Heart right ventricle (tissue), 16 donors: ENCODE data around the gene COL15A1. TPM values are rescaled to one million over a fixed set of nuclear protein-coding genes. Genes with fewer than 3 reads are reported as not detected.
A peak's percentile ranks its signal among the peaks of the same experiment; 100 is the strongest.

Experiments
- ATAC-seq, 8 donors: fragments of 200-7000 bp; cut with Tn5 transposase; one replicate each; pipeline ENCODE4 v1.9.1; 2020; ENCODE audit warnings: mild to moderate bottlenecking in 8 of 8, moderate library complexity in 8 of 8, moderate number of reproducible peaks in 1 of 8
- DNase-seq, 2 donors: peaks; one replicate each; pipeline ENCODE4 v3.0.0-alpha.2; 2020
- H3K27ac ChIP-seq, 10 donors: fragments of 200-600 bp; sonication (generic) in 2 of 10; one replicate each; pipeline versions ENCODE4 v1.5.0 to v1.8.0; 2020 to 2022; ENCODE audit warnings: mild to moderate bottlenecking in 3 of 10
- H3K27me3 ChIP-seq, 7 donors: fragments of 200-600 bp; one replicate each; pipeline ENCODE4 v1.8.0; 2021 to 2022; ENCODE audit warnings: mild to moderate bottlenecking in 2 of 7
- H3K36me3 ChIP-seq, 9 donors: fragments of 200-600 bp; sonication (generic) in 1 of 9; one replicate each; pipeline versions ENCODE4 v1.5.0 to v1.8.0; 2020 to 2022; ENCODE audit warnings: mild to moderate bottlenecking in 2 of 9
- H3K4me1 ChIP-seq, 9 donors: fragments of 200-600 bp; sonication (generic) in 1 of 9; one replicate each; pipeline versions ENCODE4 v1.5.0 to v1.8.0; 2020 to 2022; ENCODE audit warnings: mild to moderate bottlenecking in 4 of 9
- H3K4me3 ChIP-seq, 10 donors: fragments of 200-600 bp; sonication (generic) in 2 of 10; one replicate each; pipeline versions ENCODE4 v1.5.0 to v1.8.0; 2020 to 2022; ENCODE audit warnings: mild to moderate bottlenecking in 7 of 10, moderate library complexity in 2 of 10
- H3K9me3 ChIP-seq, 11 donors: fragments of 200-600 bp in 10 of 11; sonication (generic) in 2 of 11; one replicate each; pipeline versions ENCODE4 v1.5.0 to v1.8.0; 2013 to 2022; ENCODE audit warnings: mild to moderate bottlenecking in 2 of 11, control low read depth in 1 of 11, moderate library complexity in 1 of 11
- WGBS, 2 donors: extraction: QIAGEN DNeasy Blood & Tissue Kit; methylation state at CpG; one replicate each; pipeline ENCODE4 v1.1.7; 2013; ENCODE audit warnings: inconsistent platforms in 1 of 2; 5-methylcytosine and 5-hydroxymethylcytosine counted together
- intact Hi-C, 10 donors: fragments of 100-400 bp; cut with DNase I; formaldehyde crosslinking; loops; one replicate each; pipeline versions ENCODE4 v1.11.1 to v1.14.2; 2022
- polyA plus RNA-seq, 2 donors: library from polyadenylated mRNA; stranded (reverse); fragments of 200-250 nt; gene quantifications; one replicate each; pipeline ENCODE4 v1.2.3, GENCODE V29; 2013
- total RNA-seq, 10 donors: library from RNA; stranded (reverse); fragmentation: NEBNext Ultra II Directional in 3 of 10; extraction: Animal tissue kit (Norgen Biotek cat#: 25700) in 3 of 10; gene quantifications; one replicate each; pipeline versions ENCODE4 v1.2.1 to v1.2.4, GENCODE V29; 2021 to 2023
- TF ChIP-seq, protein P1 (sequence below), 9 donors: fragments of 200-600 bp; sonication (generic) in 2 of 9; IDR thresholded peaks; one replicate each; pipeline versions ENCODE4 v1.5.0 to v1.8.0; 2021 to 2022; ENCODE audit warnings: antibody characterized with exemption in 9 of 9, mild to moderate bottlenecking in 5 of 9, moderate library complexity in 1 of 9
- donor health status: Arrhythmogenic right ventricular cardiomyopathy.
- donor health status: ischemic (EF 13 %, LVEDD 7.1; RV severe dilation, severe dysfunction).
- donor health status: healthy with polysubstance abuse.
- donor health status: DM: no; HTN: yes; CAD: no.
- donor health status: DM: no; HTN: no; CAD: no.
- donor health status: ischemic (EF 25% LVEDD 6.9; RV normal size, moderate dysfunction).
- donor health status: ischemic (EF 25% LVEDD 5.7; RV mildly dilated, moderate dysfunction).
- donor health status: healthy.
- donor health status: DM: yes; HTN: yes; CAD: no.
- donor health status: Ischemic cardiomyopathy.
- donor health status: ischemic (EF 35%, LVEDD 5.7; RV mildly dilated, moderate dysfunction).
- donor health status: nonischemic (EF 11% LVEDD 7.7; RV severe dilation, severe dysfunction).
- donor health status: DM: yes; HTN: yes; CAD: no.
- donor health status: PGD.
- donor health status: ischemic (EF 29% LVEDD 5.4; RV normal size, mild dysfunction).
- donor health status: nonischemic (EF 23%, LVEDD 6.1; RV moderate dilation, normal function).

Gene COL15A1
- total and polyA plus RNA-seq, 12 donors: 25.6 to 64.8 (median 51.0) TPM

DNA sequence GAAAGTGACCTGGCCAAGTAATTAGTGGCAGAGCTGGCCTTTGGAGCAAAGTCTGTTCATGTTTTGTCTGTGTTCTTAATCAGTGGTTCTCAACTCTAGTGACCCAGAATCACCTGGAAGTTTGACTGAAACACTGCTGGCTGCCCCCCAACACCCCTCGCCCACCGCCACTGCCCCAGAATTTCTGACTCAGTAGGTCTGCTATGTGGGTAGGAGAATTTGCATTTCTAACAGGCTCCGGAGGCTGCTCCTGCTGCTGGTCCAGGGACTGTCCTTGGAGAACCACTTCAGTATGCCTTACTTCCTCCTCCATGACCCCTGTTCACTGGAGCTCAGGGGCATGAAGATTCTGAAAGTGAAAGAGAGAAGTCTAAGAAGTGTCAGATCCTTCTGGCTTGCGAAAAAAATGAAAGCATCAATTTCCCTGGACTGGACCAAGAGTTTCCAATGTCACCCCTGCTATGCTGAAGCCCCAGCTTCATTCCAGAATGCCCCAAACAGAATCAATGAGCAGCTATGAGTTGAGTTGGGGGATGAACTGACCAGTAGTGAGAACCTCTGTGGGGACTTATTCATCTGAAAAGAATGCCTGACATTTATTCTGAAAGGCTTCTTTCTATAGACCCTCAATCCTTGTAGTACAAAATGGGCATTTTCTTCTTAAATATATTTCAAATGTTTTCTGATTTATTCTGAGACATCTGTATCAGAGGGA, 20.8 kb upstream of the COL15A1 start:
- peaks cover 5 to 33% (median 13%) of the 10 kb centered on the region in 9 donors for H3K4me1 ChIP-seq
- TF ChIP-seq, protein P1, sequence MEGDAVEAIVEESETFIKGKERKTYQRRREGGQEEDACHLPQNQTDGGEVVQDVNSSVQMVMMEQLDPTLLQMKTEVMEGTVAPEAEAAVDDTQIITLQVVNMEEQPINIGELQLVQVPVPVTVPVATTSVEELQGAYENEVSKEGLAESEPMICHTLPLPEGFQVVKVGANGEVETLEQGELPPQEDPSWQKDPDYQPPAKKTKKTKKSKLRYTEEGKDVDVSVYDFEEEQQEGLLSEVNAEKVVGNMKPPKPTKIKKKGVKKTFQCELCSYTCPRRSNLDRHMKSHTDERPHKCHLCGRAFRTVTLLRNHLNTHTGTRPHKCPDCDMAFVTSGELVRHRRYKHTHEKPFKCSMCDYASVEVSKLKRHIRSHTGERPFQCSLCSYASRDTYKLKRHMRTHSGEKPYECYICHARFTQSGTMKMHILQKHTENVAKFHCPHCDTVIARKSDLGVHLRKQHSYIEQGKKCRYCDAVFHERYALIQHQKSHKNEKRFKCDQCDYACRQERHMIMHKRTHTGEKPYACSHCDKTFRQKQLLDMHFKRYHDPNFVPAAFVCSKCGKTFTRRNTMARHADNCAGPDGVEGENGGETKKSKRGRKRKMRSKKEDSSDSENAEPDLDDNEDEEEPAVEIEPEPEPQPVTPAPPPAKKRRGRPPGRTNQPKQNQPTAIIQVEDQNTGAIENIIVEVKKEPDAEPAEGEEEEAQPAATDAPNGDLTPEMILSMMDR (IDR thresholded peaks at IDR 0.05): no peak
- no peaks in the 10 kb centered on the region for H3K9me3 ChIP-seq
- peak overlapping the region in 6 of 10 donors; percentile 1 to 45 (median 22) for H3K27ac ChIP-seq
- H3K27me3 ChIP-seq: no peaks in the 10 kb centered on the region
- intact Hi-C loops: no loop called here
- ATAC-seq (peak in 5 of 8 donors; percentile 29 to 53 (median 39)), DNase-seq (no peak)
- 63 to 75% methylated on average over 4 of the region's 4 CpGs for WGBS, 2 donors
- no peaks in the 10 kb centered on the region for H3K36me3 ChIP-seq
- no peak overlapping the region for H3K4me3 ChIP-seq

DNA sequence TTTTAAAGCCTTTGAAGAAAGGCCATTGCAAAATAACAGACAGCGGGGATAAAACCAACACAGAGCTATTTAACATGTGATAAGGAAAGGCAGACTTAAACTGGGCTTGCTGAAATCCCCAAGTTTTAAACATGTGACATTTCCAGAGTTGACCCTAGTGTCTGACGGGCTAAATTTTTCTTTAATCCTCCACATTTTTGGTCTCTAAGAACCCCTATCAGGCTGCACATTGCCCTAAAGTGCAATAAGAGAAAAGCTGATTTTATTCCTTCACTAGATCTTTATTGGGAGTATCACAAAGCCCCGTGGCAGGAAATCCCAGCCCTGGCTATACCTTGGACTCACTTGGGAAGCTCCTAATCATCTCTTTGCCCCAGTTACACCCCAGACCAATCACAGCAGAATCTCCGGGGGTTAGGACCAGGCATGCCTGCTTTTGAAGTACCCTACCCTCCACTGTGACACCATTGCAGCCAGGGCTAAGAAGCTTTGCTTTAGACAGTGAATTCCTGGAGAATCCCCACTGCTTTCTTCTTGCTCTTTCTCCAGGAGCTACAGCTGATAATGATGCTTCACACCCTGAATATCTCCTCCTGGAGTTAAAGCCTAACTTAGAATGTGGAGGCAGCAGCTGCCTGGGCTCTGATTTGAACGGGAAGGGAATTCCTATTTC, 20.1 kb upstream of the COL15A1 start:
- Histone ChIP-seq H3K27ac (peak overlapping the region in 5 of 10 donors; percentile 8 to 45 (median 33)), H3K36me3 (no peaks in the 10 kb centered on the region), H3K9me3 (no peaks in the 10 kb centered on the region), H3K4me3 (no peak overlapping the region), H3K4me1 (peaks cover 0 to 27% (median 8%) of the 10 kb centered on the region in 9 donors), H3K27me3 (no peaks in the 10 kb centered on the region)
- DNase-seq: no peak
- WGBS, 2 donors: 76 to 85% methylated on average over 5 of the region's 5 CpGs
- ATAC-seq: no peak
- TF ChIP-seq, protein P1 (IDR thresholded peaks at IDR 0.05): no peak
- intact Hi-C loops: no loop called here

DNA sequence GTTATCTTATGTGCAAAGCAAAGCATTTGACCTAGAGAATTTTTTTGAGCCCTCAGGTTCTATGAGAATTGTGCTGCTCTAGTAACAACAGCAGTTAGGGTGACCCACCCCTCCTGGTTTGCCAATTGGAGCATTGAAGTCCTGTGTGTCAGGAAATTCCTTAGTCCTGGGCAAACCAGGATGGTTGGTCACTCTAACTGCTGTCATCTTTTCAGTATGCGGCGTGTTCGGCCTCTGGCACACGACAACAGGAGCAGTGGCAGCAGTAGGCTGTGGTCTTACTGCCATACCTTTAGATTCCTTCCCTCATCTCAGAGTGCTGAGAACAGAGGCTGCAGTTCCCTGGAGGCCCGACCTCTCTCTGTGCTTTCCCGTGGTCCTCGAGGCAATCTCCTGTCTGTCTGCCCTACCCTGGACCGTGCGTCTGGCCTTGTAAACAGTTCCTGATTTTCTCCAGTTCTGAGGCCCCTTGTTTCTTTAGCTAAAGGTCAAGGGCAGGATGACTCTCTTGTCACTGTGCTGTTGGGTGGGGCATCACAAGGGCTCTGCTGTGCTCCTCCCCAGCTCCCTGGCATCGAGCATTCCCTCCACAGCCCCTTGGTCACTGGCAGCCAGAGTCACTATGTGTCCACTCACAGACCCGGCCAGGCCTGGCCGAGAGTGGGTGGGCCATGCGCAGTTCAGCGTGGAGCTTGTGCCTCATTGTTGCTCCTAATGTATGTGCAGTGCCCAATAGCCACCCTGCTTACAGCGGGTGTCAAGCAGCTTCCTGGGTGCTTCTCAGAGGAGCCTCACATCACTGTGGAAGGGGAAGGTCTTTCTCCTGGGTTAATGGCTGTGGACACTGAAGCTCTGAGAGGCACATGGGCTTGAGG, 18.5 kb upstream of the COL15A1 start:
- 79 to 86% methylated on average over 15 of the region's 15 CpGs for WGBS, 2 donors
- TF ChIP-seq, protein P1 (IDR thresholded peaks at IDR 0.05): no peak
- no peak overlapping the region for H3K4me3 ChIP-seq
- DNase-seq (no peak), ATAC-seq (peak in 5 of 8 donors; percentile 12 to 49 (median 25))
- intact Hi-C loops: no loop called here
- H3K9me3 ChIP-seq: no peaks in the 10 kb centered on the region
- peaks cover 0 to 27% (median 8%) of the 10 kb centered on the region in 9 donors for H3K4me1 ChIP-seq
- H3K27me3 ChIP-seq: no peaks in the 10 kb centered on the region
- H3K27ac ChIP-seq: no peak overlapping the region
- no peaks in the 10 kb centered on the region for H3K36me3 ChIP-seq

DNA sequence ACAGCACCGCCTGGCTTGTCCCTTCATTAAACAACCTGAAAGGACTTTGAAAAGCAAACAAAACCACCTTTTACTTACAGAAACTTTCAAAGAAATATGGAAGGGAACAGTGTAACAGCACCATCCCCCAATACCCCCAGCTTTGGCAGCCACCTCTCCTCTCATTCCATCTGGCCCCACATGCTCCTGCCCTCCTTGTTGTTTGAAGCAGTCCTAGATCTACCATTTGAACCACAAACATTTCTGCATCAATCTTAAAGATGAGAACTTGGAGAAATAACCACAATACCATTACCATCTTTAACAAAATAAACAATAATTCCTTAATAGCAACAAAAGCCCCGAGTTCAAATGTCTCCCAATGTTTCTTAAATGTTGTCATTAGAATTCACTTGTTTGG, 17.8 kb upstream of the COL15A1 start:
- 96 to 99% methylated on average over 2 of the region's 2 CpGs for WGBS, 2 donors

More for the DNA sequence above, 17.8 kb upstream of the COL15A1 start:
- Histone ChIP-seq H3K9me3 (no peaks in the 10 kb centered on the region), H3K27me3 (no peaks in the 10 kb centered on the region), H3K4me1 (peaks cover 0 to 27% (median 8%) of the 10 kb centered on the region in 9 donors), H3K4me3 (no peak overlapping the region), H3K36me3 (no peaks in the 10 kb centered on the region), H3K27ac (no peak overlapping the region)
- intact Hi-C loops: no loop called here
- TF ChIP-seq, protein P1 (IDR thresholded peaks at IDR 0.05): no peak
- no peak for ATAC-seq
- no peak for DNase-seq
